Measurements from ENCODE around the gene ABCB9.

DNA sequence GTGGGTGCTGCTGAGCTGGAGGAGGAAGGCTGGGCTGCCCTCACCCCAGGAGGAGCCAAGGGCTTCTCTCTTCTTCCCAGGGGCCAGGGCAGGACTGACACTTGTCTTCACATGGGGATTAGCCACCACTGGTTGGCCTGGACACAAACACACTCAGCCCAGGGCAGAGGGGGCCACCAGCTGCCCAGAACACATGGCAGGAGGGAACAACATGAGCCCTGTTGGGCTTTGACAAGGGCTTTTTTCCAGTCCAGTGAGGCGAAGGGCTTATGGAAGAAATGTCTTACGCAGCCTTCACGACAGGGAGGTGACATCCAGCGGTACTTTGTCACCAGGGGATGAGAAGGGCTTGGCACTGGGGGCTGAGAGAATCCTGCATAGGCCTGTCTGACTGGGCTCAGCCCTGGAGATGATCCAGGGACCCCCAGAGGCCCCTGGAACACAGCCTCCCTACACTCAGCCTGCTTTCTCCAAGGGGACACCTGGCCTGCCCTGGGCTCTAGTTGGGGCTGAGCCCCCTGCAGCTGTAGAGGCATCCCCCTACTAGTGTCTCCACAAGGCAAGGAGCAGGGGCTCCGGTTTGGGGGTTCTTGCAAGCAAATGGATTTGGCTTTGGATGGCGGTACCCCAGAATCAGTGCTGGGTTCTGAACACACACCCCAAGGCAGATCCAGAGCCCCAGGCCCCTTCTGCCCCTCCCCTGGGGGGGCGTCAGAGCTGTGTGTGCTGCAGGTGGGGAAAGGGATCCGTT lies 33.1 kb upstream of the ABCB9 start:
- TF ChIP-seq, protein P1, sequence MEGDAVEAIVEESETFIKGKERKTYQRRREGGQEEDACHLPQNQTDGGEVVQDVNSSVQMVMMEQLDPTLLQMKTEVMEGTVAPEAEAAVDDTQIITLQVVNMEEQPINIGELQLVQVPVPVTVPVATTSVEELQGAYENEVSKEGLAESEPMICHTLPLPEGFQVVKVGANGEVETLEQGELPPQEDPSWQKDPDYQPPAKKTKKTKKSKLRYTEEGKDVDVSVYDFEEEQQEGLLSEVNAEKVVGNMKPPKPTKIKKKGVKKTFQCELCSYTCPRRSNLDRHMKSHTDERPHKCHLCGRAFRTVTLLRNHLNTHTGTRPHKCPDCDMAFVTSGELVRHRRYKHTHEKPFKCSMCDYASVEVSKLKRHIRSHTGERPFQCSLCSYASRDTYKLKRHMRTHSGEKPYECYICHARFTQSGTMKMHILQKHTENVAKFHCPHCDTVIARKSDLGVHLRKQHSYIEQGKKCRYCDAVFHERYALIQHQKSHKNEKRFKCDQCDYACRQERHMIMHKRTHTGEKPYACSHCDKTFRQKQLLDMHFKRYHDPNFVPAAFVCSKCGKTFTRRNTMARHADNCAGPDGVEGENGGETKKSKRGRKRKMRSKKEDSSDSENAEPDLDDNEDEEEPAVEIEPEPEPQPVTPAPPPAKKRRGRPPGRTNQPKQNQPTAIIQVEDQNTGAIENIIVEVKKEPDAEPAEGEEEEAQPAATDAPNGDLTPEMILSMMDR (conservative IDR thresholded peaks at IDR 0.05), result no peak
- no peak for TF ChIP-seq ZFX (IDR thresholded peaks at IDR 0.05)

Data from C4-2B (cell line).